Esophagus muscularis mucosa (tissue), 4 donors: ENCODE results near the gene SKA2. TPM values are rescaled to one million over a fixed set of nuclear protein-coding genes. Genes with fewer than 3 reads are reported as not detected.

ENCODE experiments used
- DNase-seq: peaks from one replicate; pipeline ENCODE4 v3.0.0-alpha.2; 2017; ENCODE audit errors: extremely low spot score
- H3K27ac ChIP-seq, 4 donors: fragments of 200-600 bp; sonication (generic); replicated peaks in 1 of 4; 1 replicate in 3 of 4; 2 replicates in 1 of 4; pipeline ENCODE4 v1.5.1; 2016 to 2019; ENCODE audit warnings: mild to moderate bottlenecking in 1 of 4
- H3K27me3 ChIP-seq, 4 donors: fragments of 200-600 bp; sonication (generic); one replicate each; pipeline versions ENCODE4 v1.5.1 to v1.6.0; 2016 to 2019
- H3K36me3 ChIP-seq, 4 donors: fragments of 200-600 bp; sonication (generic); one replicate each; pipeline ENCODE4 v1.5.1; 2016 to 2019
- H3K4me1 ChIP-seq, 4 donors: fragments of 200-600 bp; sonication (generic); one replicate each; pipeline ENCODE4 v1.5.1; 2016 to 2019
- H3K4me3 ChIP-seq, 4 donors: fragments of 200-600 bp; sonication (generic); 1 replicate in 2 of 4; 2 replicates in 2 of 4; pipeline ENCODE4 v1.5.1; 2016 to 2019; ENCODE audit warnings: mild to moderate bottlenecking in 4 of 4, moderate library complexity in 1 of 4
- H3K9me3 ChIP-seq, 4 donors: fragments of 200-600 bp; sonication (generic); 1 replicate in 3 of 4; 2 replicates in 1 of 4; pipeline ENCODE4 v1.5.1; 2016 to 2019
- CTCF ChIP-seq, 3 experiments: fragments of 200-600 bp in 2 of 3; fragments of 450-650 bp in 1 of 3; sonication (generic) in 2 of 3; IDR thresholded peaks; one replicate each; pipeline ENCODE4 v1.5.1; 2017 to 2019; ENCODE audit warnings: antibody characterized with exemption in 3 of 3, mild to moderate bottlenecking in 2 of 3, moderate library complexity in 1 of 3
- EP300 ChIP-seq: sonication (generic); formaldehyde crosslinking; IDR thresholded peaks from one replicate; pipeline ENCODE4 v1.6.1; 2017; ENCODE audit warnings: antibody characterized with exemption
- POLR2A ChIP-seq: fragments of 450-650 bp; IDR thresholded peaks from one replicate; pipeline ENCODE4 v1.6.1; 2017; ENCODE audit warnings: antibody characterized with exemption, moderate library complexity, mild to moderate bottlenecking, low read depth
- POLR2AphosphoS5 ChIP-seq, 2 donors: sonication (generic); formaldehyde crosslinking; IDR thresholded peaks; one replicate each; pipeline ENCODE4 v1.6.1; 2017; ENCODE audit warnings: antibody characterized with exemption in 2 of 2
- WGBS: methylation state at CpG from one replicate; pipeline ENCODE4 v1.1.5; 2018; 5-methylcytosine and 5-hydroxymethylcytosine counted together
- intact Hi-C: fragments of 100-400 bp; cut with DNase I; formaldehyde crosslinking; loops from one replicate; pipeline ENCODE4 v1.15.1; 2023
- total RNA-seq, 4 donors: library from RNA; depleted of rRNA; stranded (reverse); fragments of >200 nt; gene quantifications; one replicate each; pipeline versions ENCODE4 v1.1.0 to v1.2.1, GENCODE V29; 2016

The SKA2 gene
- total RNA-seq = 10 to 100 TPM; 33.0 to 61.9 (median 35.6) TPM

- intact Hi-C loops = loop anchor here (5.0 to 10.0 kb wide), 3 partner anchors 43 to 640 kb away; partner anchors contain the start of genes MTMR4 and SMG8
- Histone ChIP-seq H3K36me3 (no peaks in the 10 kb centered on the region), H3K27ac (peak within 1 kb of the TSS; percentile 80 to 92 (median 86)), H3K4me3 (peak within 1 kb of the TSS; percentile 66 to 77 (median 74)), H3K4me1 (peaks cover 21 to 37% (median 31%) of the 10 kb centered on the region in 4 donors), H3K27me3 (no peaks in the 10 kb centered on the region), H3K9me3 (no peaks in the 10 kb centered on the region)
- TF ChIP-seq EP300 (no peak), POLR2A (no peak), POLR2AphosphoS5 (IDR thresholded peaks at IDR 0.05) (peak; percentile 52 to 74), CTCF (IDR thresholded peaks at IDR 0.05) (peak in 1 of 3 experiments; percentile 24)
- peak; percentile 99 for DNase-seq
- under 1% methylated on average over 24 of the region's 39 CpGs for WGBS
Observed at GRCh38 chr17:59154721-59155438, at the start of gene SKA2. Gene SKA2, minus strand, starts transcription at chr17:59155186. Its CDS starts 23 bp downstream, at chr17:59155163.

GRCh38 chr17:59202320-59202719 is 47.3 kb upstream of the SKA2 start:
- no peak for DNase-seq
- Histone ChIP-seq H3K27me3 (no peaks in the 10 kb centered on the region), H3K27ac (no peak overlapping the region), H3K4me3 (no peak overlapping the region), H3K4me1 (no peaks in the 10 kb centered on the region), H3K9me3 (no peaks in the 10 kb centered on the region), H3K36me3 (peaks cover 0 to 6% (median 0%) of the 10 kb centered on the region in 4 donors)
- intact Hi-C loops = no loop called here
- 100% methylated on average over 1 of the region's 1 CpG for WGBS
- TF ChIP-seq POLR2AphosphoS5 (IDR thresholded peaks at IDR 0.05) (no peak), EP300 (no peak), CTCF (IDR thresholded peaks at IDR 0.05) (no peak), POLR2A (no peak)

GRCh38 chr17:59199398-59199797 is 44.4 kb upstream of the SKA2 start:
- Histone ChIP-seq H3K27me3 (no peaks in the 10 kb centered on the region), H3K4me3 (no peak overlapping the region), H3K36me3 (peaks cover 0 to 6% (median 0%) of the 10 kb centered on the region in 4 donors), H3K9me3 (no peaks in the 10 kb centered on the region), H3K4me1 (no peaks in the 10 kb centered on the region), H3K27ac (no peak overlapping the region)
- intact Hi-C loops = no loop called here
- DNase-seq = no peak
- WGBS = 96% methylated on average over 4 of the region's 4 CpGs
- no peak for TF ChIP-seq POLR2A
- no peak for TF ChIP-seq CTCF (IDR thresholded peaks at IDR 0.05)
- TF ChIP-seq POLR2AphosphoS5 (IDR thresholded peaks at IDR 0.05) = no peak
- TF ChIP-seq EP300 = no peak

- no peak overlapping the region for H3K4me3 ChIP-seq
- H3K27ac ChIP-seq = no peak overlapping the region
- intact Hi-C loops = no loop called here
- no peaks in the 10 kb centered on the region for H3K27me3 ChIP-seq
- H3K36me3 ChIP-seq = peaks cover 0 to 6% (median 0%) of the 10 kb centered on the region in 4 donors
- no peak for DNase-seq
- TF ChIP-seq POLR2A (no peak), CTCF (IDR thresholded peaks at IDR 0.05) (no peak)
- 96% methylated on average over 3 of the region's 3 CpGs for WGBS
- no peaks in the 10 kb centered on the region for H3K4me1 ChIP-seq
- no peaks in the 10 kb centered on the region for H3K9me3 ChIP-seq
Observed at GRCh38 chr17:59193336-59193862, 38.4 kb upstream of the SKA2 start.
